H1 (cell line): ENCODE data around the gene UMAD1. TPM values are rescaled to one million over a fixed set of nuclear protein-coding genes. Genes with fewer than 3 reads are reported as not detected.
A peak's percentile ranks its signal among the peaks of the same experiment; 100 is the strongest.

ENCODE experiments used
- CTCF ChIA-PET: fragments of 300-600 bp; sonication (Branson Sonifier 250); formaldehyde crosslinking; loops from one replicate; lab custom pipeline; 2021; ENCODE audit not compliant: partially characterized antibody; lab: Charles Lee
- POLR2A ChIA-PET: fragments of 300-600 bp; sonication (Branson Sonifier 250); formaldehyde crosslinking; loops from one replicate; lab custom pipeline; 2021; ENCODE audit warnings: inconsistent platforms; ENCODE audit not compliant: partially characterized antibody; lab: Charles Lee
- DNase-seq, 2 experiments: peaks; one replicate each; pipeline versions ENCODE4 v3.0.0 to v3.0.0-alpha.2; 2010 to 2022; ENCODE audit warnings: low spot score in 2 of 2, low read depth in 1 of 2, mixed read lengths in 1 of 2
- FAIRE-seq: peaks from 2 replicates; lab custom pipeline; 2011; peaks lifted over from hg19 to GRCh38; lab: Jason Lieb, UNC
- H2AFZ ChIP-seq: 2 replicates; pipeline ENCODE4 v1.8.1; 2012; ENCODE audit warnings: low read length, inconsistent platforms
- H2AK5ac ChIP-seq: 2 replicates; pipeline ENCODE4 v1.6.1; 2013; ENCODE audit warnings: low read depth, low read length
- H2BK120ac ChIP-seq: replicated peaks from 2 replicates; pipeline ENCODE3; 2013; ENCODE audit warnings: low read depth, low read length, inconsistent platforms
- H2BK12ac ChIP-seq: 2 replicates; pipeline ENCODE4 v1.6.1; 2013; ENCODE audit warnings: low read depth, low read length
- H2BK15ac ChIP-seq: 2 replicates; pipeline ENCODE4 v1.6.1; 2013; ENCODE audit warnings: low read length
- H2BK20ac ChIP-seq: 2 replicates; pipeline ENCODE4 v1.6.1; 2013; ENCODE audit warnings: low read length
- H2BK5ac ChIP-seq: 2 replicates; pipeline ENCODE4 v1.6.1; 2013; ENCODE audit warnings: low read depth, low read length
- H3K14ac ChIP-seq: 2 replicates; pipeline ENCODE4 v1.6.1; 2013; ENCODE audit warnings: inconsistent platforms; ENCODE audit not compliant: insufficient read length
- H3K18ac ChIP-seq: 2 replicates; pipeline ENCODE4 v1.6.1; 2013; ENCODE audit warnings: low read length; ENCODE audit errors: extremely low read depth
- H3K23ac ChIP-seq: 2 replicates; pipeline ENCODE4 v1.6.1; 2013; ENCODE audit warnings: inconsistent platforms; ENCODE audit not compliant: insufficient read length
- H3K23me2 ChIP-seq: 2 replicates; pipeline ENCODE4 v1.6.1; 2013; ENCODE audit warnings: low read depth, low read length
- H3K27ac ChIP-seq: 2 replicates; pipeline ENCODE4 v1.6.1; 2011; ENCODE audit warnings: low read depth, low read length, inconsistent platforms
- H3K27me3 ChIP-seq, 4 experiments: replicated peaks in 1 of 4; 1 replicate in 1 of 4; 2 replicates in 3 of 4; pipeline versions ENCODE4 v1.6.1 to v1.8.1; 2011 to 2013; ENCODE audit warnings: low read length in 3 of 4, mild to moderate bottlenecking in 3 of 4, inconsistent platforms in 2 of 4, mixed read lengths in 2 of 4, moderate library complexity in 1 of 4; ENCODE audit not compliant: control insufficient read depth in 3 of 4, insufficient read depth in 3 of 4; ENCODE audit errors: extremely low read depth in 1 of 4
- H3K36me3 ChIP-seq, 4 experiments: 2 replicates each; pipeline versions ENCODE4 v1.6.1 to v1.8.1; 2011 to 2013; ENCODE audit warnings: mild to moderate bottlenecking in 4 of 4, low read length in 3 of 4, moderate library complexity in 2 of 4, control low read depth in 1 of 4, inconsistent platforms in 1 of 4; ENCODE audit not compliant: insufficient read depth in 4 of 4, control insufficient read depth in 2 of 4
- H3K4ac ChIP-seq: replicated peaks from 2 replicates; pipeline ENCODE3; 2013; ENCODE audit warnings: low read length, low read depth, mixed read lengths, inconsistent platforms; ENCODE audit not compliant: insufficient read length
- H3K4me1 ChIP-seq, 4 experiments: replicated peaks in 1 of 4; 1 replicate in 1 of 4; 2 replicates in 3 of 4; pipeline versions ENCODE4 v1.6.1 to v1.8.1; 2011 to 2013; ENCODE audit warnings: low read length in 3 of 4, inconsistent platforms in 2 of 4, mixed read lengths in 1 of 4; ENCODE audit not compliant: insufficient read depth in 4 of 4, control insufficient read depth in 3 of 4
- H3K4me2 ChIP-seq, 2 experiments: 2 replicates each; pipeline versions ENCODE4 v1.6.1 to v1.8.1; 2011 to 2013; ENCODE audit warnings: low read depth in 2 of 2, low read length in 2 of 2, control low read depth in 1 of 2, inconsistent platforms in 1 of 2, mild to moderate bottlenecking in 1 of 2; ENCODE audit not compliant: insufficient read depth in 1 of 2
- H3K4me3 ChIP-seq, 4 experiments: fragments of 200-600, 300-600 bp in 1 of 4; sonication (generic), shearing (Covaris generic), sonication (Bioruptor Twin) in 1 of 4; 2 replicates each; pipeline versions ENCODE4 v1.5.1 to v1.8.1; 2011 to 2016; ENCODE audit warnings: low read length in 4 of 4, low read depth in 3 of 4, control low read depth in 2 of 4, inconsistent platforms in 2 of 4, mild to moderate bottlenecking in 2 of 4, mixed read lengths in 1 of 4, moderate library complexity in 1 of 4; ENCODE audit not compliant: insufficient read depth in 2 of 4; ENCODE audit errors: extremely low read depth in 1 of 4
- H3K56ac ChIP-seq: replicated peaks from 2 replicates; pipeline ENCODE3; 2013; ENCODE audit warnings: low read depth, mild to moderate bottlenecking, mixed read lengths, low read length, inconsistent platforms; ENCODE audit not compliant: insufficient read length
- H3K79me1 ChIP-seq: 2 replicates; pipeline ENCODE4 v1.6.1; 2013; ENCODE audit warnings: low read depth, low read length, control low read depth
- H3K79me2 ChIP-seq, 2 experiments: 2 replicates each; pipeline versions ENCODE4 v1.6.1 to v1.8.1; 2012 to 2013; ENCODE audit warnings: low read length in 2 of 2, mild to moderate bottlenecking in 2 of 2, inconsistent platforms in 1 of 2; ENCODE audit not compliant: insufficient read depth in 2 of 2, control insufficient read depth in 1 of 2
- H3K9ac ChIP-seq, 4 experiments: replicated peaks in 1 of 4; 1 replicate in 1 of 4; 2 replicates in 3 of 4; pipeline versions ENCODE4 v1.6.1 to v1.8.1; 2011 to 2013; ENCODE audit warnings: low read depth in 3 of 4, low read length in 3 of 4, control low read depth in 2 of 4, mild to moderate bottlenecking in 2 of 4, moderate library complexity in 2 of 4, inconsistent platforms in 1 of 4; ENCODE audit errors: extremely low read depth in 1 of 4
- H3K9me3 ChIP-seq, 2 experiments: 2 replicates each; pipeline versions ENCODE4 v1.6.1 to v1.8.1; 2012 to 2013; ENCODE audit warnings: mild to moderate bottlenecking in 2 of 2, moderate library complexity in 2 of 2, control low read depth in 1 of 2, inconsistent platforms in 1 of 2, low read depth in 1 of 2, low read length in 1 of 2, mixed read lengths in 1 of 2; ENCODE audit not compliant: insufficient read depth in 2 of 2
- H4K20me1 ChIP-seq, 2 experiments: replicated peaks in 1 of 2; 2 replicates each; pipeline versions ENCODE3 to v1.8.1; 2011 to 2013; ENCODE audit warnings: inconsistent platforms in 2 of 2, low read length in 2 of 2, mild to moderate bottlenecking in 1 of 2; ENCODE audit not compliant: insufficient read depth in 2 of 2, control insufficient read depth in 1 of 2
- H4K5ac ChIP-seq: 2 replicates; pipeline ENCODE4 v1.6.1; 2013; ENCODE audit warnings: low read length, low read depth, mixed read lengths, inconsistent platforms; ENCODE audit not compliant: insufficient read length
- H4K8ac ChIP-seq: 2 replicates; pipeline ENCODE4 v1.8.0; 2013; ENCODE audit warnings: mild to moderate bottlenecking, moderate library complexity, low read length, inconsistent platforms; ENCODE audit not compliant: insufficient read depth; ENCODE audit errors: extremely low read depth
- H4K91ac ChIP-seq: replicated peaks from 2 replicates; pipeline ENCODE3; 2013; ENCODE audit warnings: low read length, mixed read lengths, inconsistent platforms; ENCODE audit not compliant: insufficient read length
- EP300 ChIP-seq, 2 experiments: IDR thresholded peaks; 1 replicate in 1 of 2; 2 replicates in 1 of 2; pipeline ENCODE4 v1.6.1; 2011 to 2012; ENCODE audit warnings: low read depth in 2 of 2, low read length in 2 of 2, mild to moderate bottlenecking in 2 of 2, borderline replicate concordance in 1 of 2, inconsistent platforms in 1 of 2, moderate library complexity in 1 of 2
- HDAC6 ChIP-seq: IDR thresholded peaks from one replicate; pipeline ENCODE4 v1.7.1; 2012; ENCODE audit warnings: low read depth, mild to moderate bottlenecking, inconsistent platforms, low read length, moderate library complexity
- JUN ChIP-seq: IDR thresholded peaks from 2 replicates; pipeline ENCODE4 v1.6.1; 2011; ENCODE audit warnings: low read depth, mild to moderate bottlenecking, improper control_type of control experiment, low read length
- KDM4A ChIP-seq: IDR thresholded peaks from one replicate; pipeline ENCODE4 v1.7.1; 2012; ENCODE audit warnings: low read depth, mild to moderate bottlenecking, moderate library complexity, low read length, inconsistent platforms; ENCODE audit not compliant: severe bottlenecking
- NANOG ChIP-seq: IDR thresholded peaks from 2 replicates; pipeline ENCODE4 v1.6.1; 2011; ENCODE audit warnings: low read length, low read depth, mild to moderate bottlenecking, inconsistent platforms; ENCODE audit not compliant: insufficient read depth, poor library complexity, severe bottlenecking
- RAD21 ChIP-seq, 2 experiments: IDR thresholded peaks in 1 of 2; conservative IDR thresholded peaks in 1 of 2; 2 replicates each; pipeline ENCODE4 v1.6.1; 2011; ENCODE audit warnings: low read depth in 2 of 2, low read length in 2 of 2, improper control_type of control experiment in 1 of 2, inconsistent platforms in 1 of 2, mild to moderate bottlenecking in 1 of 2, moderate library complexity in 1 of 2
- SAP30 ChIP-seq: fragments of 300-600 bp; sonication (generic); IDR thresholded peaks from 2 replicates; pipeline ENCODE4 v1.7.1; 2012; ENCODE audit warnings: low read length, moderate library complexity, mild to moderate bottlenecking, inconsistent platforms; ENCODE audit not compliant: insufficient read depth, insufficient replicate concordance
- TCF12 ChIP-seq: IDR thresholded peaks from 2 replicates; pipeline ENCODE4 v1.6.1; 2011; ENCODE audit warnings: low read depth, mild to moderate bottlenecking, low read length
- WGBS, 2 experiments: shearing (Covaris generic) in 1 of 2; methylation state at CpG; one replicate each; pipeline versions ENCODE4 v1.1.6 to v1.1.7; 2013 to 2015; ENCODE audit warnings: low lambda C conversion rate in 2 of 2, mixed read lengths in 2 of 2, inconsistent platforms in 1 of 2, low coverage in 1 of 2, missing lambda C conversion rate in 1 of 2; ENCODE audit not compliant: insufficient replicate concordance in 2 of 2, insufficient coverage in 1 of 2, insufficient read length in 1 of 2; ENCODE audit errors: extremely low coverage in 1 of 2, missing lambda C conversion rate in 1 of 2; 5-methylcytosine and 5-hydroxymethylcytosine counted together
- polyA plus RNA-seq, 7 experiments: library from polyadenylated mRNA; depleted of rRNA in 3 of 7; stranded (reverse) in 5 of 7; unstranded in 2 of 7; fragments of >200 nt in 5 of 7; fragments of 200-250 nt in 2 of 7; gene quantifications; 1 replicate in 5 of 7; 2 replicates in 1 of 7; 4 replicates in 1 of 7; pipeline versions ENCODE4 v1.2.1 to v1.2.3, GENCODE V29; 2011 to 2013; ENCODE audit warnings: missing spikeins in 2 of 7, mixed read lengths in 2 of 7
- total RNA-seq: library from RNA; stranded (reverse); fragmentation: NEBNext Ultra II Directional; extraction: Animal tissue kit (Norgen Biotek cat#: 25700); gene quantifications from 2 replicates; pipeline ENCODE4 v1.2.1, GENCODE V29; 2021

Gene UMAD1
- total and polyA plus RNA-seq, 2 of the 8 experiments (the other 6 are each of a cell fraction or from before 2014, with no cell fraction given), result 10.4 to 12.3 TPM

- no peak overlapping the region for H3K56ac ChIP-seq
- H2BK15ac ChIP-seq, result no peak overlapping the region
- 70% methylated on average over 1 of the region's 1 CpG; no CpG with 5 or more reads in 1 of the 2 experiments for WGBS, 2 experiments
- no peaks in the 10 kb centered on the region for H3K36me3 ChIP-seq
- H2BK5ac ChIP-seq, result no peak overlapping the region
- H3K27me3 ChIP-seq, result no peaks in the 10 kb centered on the region
- H3K4ac ChIP-seq, result no peak overlapping the region
- no peak overlapping the region for H3K23ac ChIP-seq
- no peak overlapping the region for H3K18ac ChIP-seq
- peaks cover 0 to 8% (median 4%) of the 10 kb centered on the region in 4 experiments; a peak in 3 of 7 replicates for H3K4me1 ChIP-seq
- FAIRE-seq, result peak; percentile 24
- no peak overlapping the region for H4K91ac ChIP-seq
- no peaks in the 10 kb centered on the region for H3K9me3 ChIP-seq
- no peak overlapping the region for H2BK120ac ChIP-seq
- TF ChIP-seq NANOG, result no peak
- TF ChIP-seq JUN, result no peak
- no peak for TF ChIP-seq EP300 (IDR thresholded peaks at IDR 0.05; ENCODE audit: borderline replicate concordance in 1 of 2, low read depth in 2 of 2, low read length in 2 of 2)
- TF ChIP-seq HDAC6, result no peak
- TF ChIP-seq KDM4A, result no peak
- TF ChIP-seq SAP30, result no peak
- no peak for TF ChIP-seq TCF12
- TF ChIP-seq RAD21 (IDR thresholded peaks at IDR 0.05 in 1 of 2, conservative IDR thresholded peaks at IDR 0.05 in 1 of 2; ENCODE audit: low read depth in 2 of 2, low read length in 2 of 2), result no peak
- TF ChIP-seq, all 59 proteins: peak for 0
- DNase-seq, result no peak
- no peak overlapping the region for H2AFZ ChIP-seq
- no peak overlapping the region for H3K4me2 ChIP-seq
- H3K4me3 ChIP-seq, result peak overlapping the region in 1 of 4 experiments; percentile 44; a peak in 1 of 8 replicates
- H3K9ac ChIP-seq, result no peak overlapping the region
- H3K79me2 ChIP-seq, result no peaks in the 10 kb centered on the region
- H3K14ac ChIP-seq, result no peak overlapping the region
- H3K23me2 ChIP-seq, result no peaks in the 10 kb centered on the region
- no peak overlapping the region for H3K27ac ChIP-seq
- CTCF ChIA-PET, result no interaction called here
- peak overlapping the region; percentile 44 for H4K5ac ChIP-seq
- H2BK12ac ChIP-seq, result no peak overlapping the region
- H2BK20ac ChIP-seq, result no peak overlapping the region
- no peaks in the 10 kb centered on the region for H3K79me1 ChIP-seq
- POLR2A ChIA-PET, result interaction anchor here (0.8 kb wide), 1 partner anchor 294 kb away, joined by 3 read pairs; no protein-coding TSS in a partner anchor
- no peak overlapping the region for H4K8ac ChIP-seq
- no peak overlapping the region for H2AK5ac ChIP-seq
- no peaks in the 10 kb centered on the region for H4K20me1 ChIP-seq
These were observed 179.9 kb downstream of the UMAD1 start for GRCh38 chr7:7820409-7820808.
